Measurements from ENCODE around the gene SEC24D. TPM values are rescaled to one million over a fixed set of nuclear protein-coding genes. Genes with fewer than 3 reads are reported as not detected.

Gene SEC24D
- total RNA-seq, 1 experiment from 2014 or later, result 61.5 TPM

DNA sequence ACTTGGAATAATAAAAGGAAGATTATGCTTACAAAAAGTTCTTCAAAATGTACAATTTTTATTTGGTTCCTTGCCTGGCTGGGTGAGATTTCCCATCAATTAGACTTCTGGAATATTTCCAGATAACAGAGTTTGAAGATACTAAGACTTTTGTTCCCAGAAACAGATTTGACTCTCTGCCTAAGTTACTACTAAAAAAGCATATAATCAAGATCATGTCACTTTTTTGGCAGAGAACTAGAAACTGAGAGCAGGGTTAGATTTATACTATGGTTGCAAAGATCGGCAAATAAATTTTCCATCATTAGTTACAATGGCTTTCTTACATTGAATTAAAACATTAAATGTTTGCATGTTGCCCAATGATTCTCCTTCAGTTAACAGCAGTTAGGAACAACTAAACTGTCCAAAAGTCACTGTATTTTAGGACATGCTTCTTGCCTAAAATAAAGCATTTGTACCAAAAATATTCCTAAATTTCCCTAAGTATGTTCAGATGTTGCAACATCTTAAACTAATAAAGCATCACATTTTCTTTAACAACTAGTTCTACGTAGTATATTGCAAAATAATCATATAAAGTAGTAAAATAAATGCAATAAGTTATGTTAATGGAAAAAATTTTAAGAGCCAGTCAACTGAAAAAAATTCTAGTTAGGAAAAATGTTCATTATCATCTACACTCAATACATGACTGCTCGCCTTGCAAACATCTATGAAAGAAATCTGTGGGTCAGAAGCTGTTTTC is 73.0 kb downstream of the SEC24D start:
- no peak overlapping the region for H3K56ac ChIP-seq (ENCODE audit: insufficient read length, low read depth, low read length)
- no peak overlapping the region for H3K27ac Mint-ChIP-seq

More for the DNA sequence above, 73.0 kb downstream of the SEC24D start:
- H2BK20ac ChIP-seq (ENCODE audit: low read depth, low read length, poor library complexity, severe bottlenecking), result no peak overlapping the region
- no peak for DNase-seq
- no peak overlapping the region for H3T11ph ChIP-seq (ENCODE audit: low read length)
- no peaks in the 10 kb centered on the region for H3K4me1 ChIP-seq (ENCODE audit: insufficient read depth, low read length)
- no peak overlapping the region for H3K4me2 ChIP-seq (ENCODE audit: insufficient read depth, insufficient read length, low read length)
- no peak overlapping the region for H3K18ac ChIP-seq (ENCODE audit: insufficient read length, low read depth, low read length)
- no peak overlapping the region for H4K5ac ChIP-seq (ENCODE audit: insufficient read length, low read depth, low read length)
- no peak overlapping the region for H3K4ac ChIP-seq (ENCODE audit: low read depth, low read length)
- no peak overlapping the region for H4K8ac ChIP-seq (replicated peaks; ENCODE audit: insufficient read length, low read depth, low read length)
- no peak overlapping the region for H2AFZ ChIP-seq (ENCODE audit: low read length)
- H3K36me3 Mint-ChIP-seq (ENCODE audit: insufficient read depth in 1 of 3, low read depth in 3 of 3), result peaks cover 13 to 36% (median 20%) of the 10 kb centered on the region in 3 experiments; a peak in 6 of 7 replicates
- no peak for TF ChIP-seq CTCF (conservative IDR thresholded peaks at IDR 0.05)
- no peaks in the 10 kb centered on the region for H3K4me1 Mint-ChIP-seq
- H2BK5ac ChIP-seq (ENCODE audit: insufficient read length, low read length), result no peak overlapping the region
- no peak overlapping the region for H2BK120ac ChIP-seq (ENCODE audit: low read depth, low read length, poor library complexity, severe bottlenecking)
- no peaks in the 10 kb centered on the region for H4K20me1 ChIP-seq (ENCODE audit: control insufficient read depth, insufficient read depth, insufficient read length)
- no peak overlapping the region for H3K9ac ChIP-seq (ENCODE audit: extremely low read depth, insufficient read length, low read length)
- no peak overlapping the region for H2AK5ac ChIP-seq (ENCODE audit: insufficient read length, low read length)
- no peaks in the 10 kb centered on the region for H3K27me3 ChIP-seq (ENCODE audit: insufficient read depth, low read length)
- H3K27ac ChIP-seq (ENCODE audit: insufficient read length, low read depth, low read length), result no peak overlapping the region
- no peak overlapping the region for H3K14ac ChIP-seq (ENCODE audit: insufficient read depth, low read length)
- H2BK12ac ChIP-seq (ENCODE audit: insufficient read length, low read depth, low read length), result no peak overlapping the region
- H3K23me2 ChIP-seq (ENCODE audit: insufficient read length, low read depth, low read length, poor library complexity, severe bottlenecking), result no peaks in the 10 kb centered on the region
- H3K79me1 ChIP-seq (ENCODE audit: insufficient read depth, low read depth, low read length, poor library complexity, severe bottlenecking), result no peaks in the 10 kb centered on the region
- no CpG with 5 or more reads among the region's 3 CpGs for WGBS (ENCODE audit: extremely low coverage, insufficient read length, low lambda C conversion rate)
- H3K79me2 ChIP-seq (ENCODE audit: insufficient read depth, low read length), result no peaks in the 10 kb centered on the region; the same call in 1 of the 2 replicates
- H3K9me3 ChIP-seq (ENCODE audit: control insufficient read depth, low read depth, low read length), result no peaks in the 10 kb centered on the region
- no peak overlapping the region for H3K23ac ChIP-seq (ENCODE audit: insufficient read length, low read depth, low read length)
- no peak overlapping the region for H3K4me3 Mint-ChIP-seq
- H4K91ac ChIP-seq (ENCODE audit: insufficient read length, low read depth, low read length), result no peak overlapping the region
- no peaks in the 10 kb centered on the region for H3K9me3 Mint-ChIP-seq
- H2BK15ac ChIP-seq (ENCODE audit: low read depth, low read length), result no peak overlapping the region
- H3K27me3 Mint-ChIP-seq (ENCODE audit: low read depth), result no peaks in the 10 kb centered on the region
